ENCODE results near the gene SLC41A3. TPM values are rescaled to one million over a fixed set of nuclear protein-coding genes. Genes with fewer than 3 reads are reported as not detected.

Gene SLC41A3
- total RNA-seq, 4 donors from 2014 or later = 22.7 to 41.5 (median 29.1) TPM

DNA sequence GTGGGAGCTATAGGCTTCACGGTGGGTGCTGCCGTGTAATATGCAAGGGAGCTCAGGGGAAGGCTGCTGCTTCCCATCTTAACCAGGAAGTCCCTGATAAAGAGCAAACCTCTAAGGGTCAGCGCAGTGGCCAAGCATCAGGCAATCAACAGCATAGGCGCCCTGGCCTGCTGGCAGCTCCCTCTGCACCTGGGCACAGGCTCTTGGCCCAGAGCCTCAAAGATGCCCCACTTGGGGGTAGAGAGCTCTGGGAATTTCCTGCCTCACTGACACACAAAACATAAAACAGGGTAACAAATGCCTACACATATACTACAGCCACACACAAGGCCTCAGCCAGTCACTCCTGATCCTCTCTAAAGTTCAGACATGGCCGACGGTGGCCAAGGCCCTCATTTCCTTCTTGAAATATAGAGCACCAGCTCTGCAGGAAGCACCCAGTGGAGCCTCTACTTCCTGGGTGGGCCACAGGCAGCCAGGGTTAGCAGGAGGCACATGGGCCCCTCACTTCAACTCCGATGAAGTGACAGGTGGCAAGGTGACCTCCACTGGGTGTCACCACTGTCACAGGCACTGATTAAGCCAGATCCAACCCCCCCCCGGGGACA lies 20.5 kb downstream of the SLC41A3 start:
- in situ Hi-C loops (cut with MboI; ENCODE audit: low pct_ligation_motif_present in 1 of 4, low pct_unique_long_range_greater_than_20kb in 1 of 4, low sequenced_read_pairs in 3 of 4) = no loop called here
- Histone ChIP-seq H3K27ac (no peak overlapping the region), H3K9me3 (no peaks in the 10 kb centered on the region), H3K27me3 (no peaks in the 10 kb centered on the region), H3K4me3 (no peak overlapping the region), H3K36me3 (no peaks in the 10 kb centered on the region), H3K4me1 (no peaks in the 10 kb centered on the region)
- intact Hi-C loops (cut with DNase I; ENCODE audit: low total_unique reads) = no loop called here
- WGBS, 2 donors (ENCODE audit: low coverage in 1 of 2) = 63 to 90% methylated on average over 2 to 8 of the region's 8 CpGs
- no peak for TF ChIP-seq POLR2A (IDR thresholded peaks at IDR 0.05)
- TF ChIP-seq, protein P1, sequence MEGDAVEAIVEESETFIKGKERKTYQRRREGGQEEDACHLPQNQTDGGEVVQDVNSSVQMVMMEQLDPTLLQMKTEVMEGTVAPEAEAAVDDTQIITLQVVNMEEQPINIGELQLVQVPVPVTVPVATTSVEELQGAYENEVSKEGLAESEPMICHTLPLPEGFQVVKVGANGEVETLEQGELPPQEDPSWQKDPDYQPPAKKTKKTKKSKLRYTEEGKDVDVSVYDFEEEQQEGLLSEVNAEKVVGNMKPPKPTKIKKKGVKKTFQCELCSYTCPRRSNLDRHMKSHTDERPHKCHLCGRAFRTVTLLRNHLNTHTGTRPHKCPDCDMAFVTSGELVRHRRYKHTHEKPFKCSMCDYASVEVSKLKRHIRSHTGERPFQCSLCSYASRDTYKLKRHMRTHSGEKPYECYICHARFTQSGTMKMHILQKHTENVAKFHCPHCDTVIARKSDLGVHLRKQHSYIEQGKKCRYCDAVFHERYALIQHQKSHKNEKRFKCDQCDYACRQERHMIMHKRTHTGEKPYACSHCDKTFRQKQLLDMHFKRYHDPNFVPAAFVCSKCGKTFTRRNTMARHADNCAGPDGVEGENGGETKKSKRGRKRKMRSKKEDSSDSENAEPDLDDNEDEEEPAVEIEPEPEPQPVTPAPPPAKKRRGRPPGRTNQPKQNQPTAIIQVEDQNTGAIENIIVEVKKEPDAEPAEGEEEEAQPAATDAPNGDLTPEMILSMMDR (IDR thresholded peaks at IDR 0.05) = no peak
- no peak for TF ChIP-seq EP300 (IDR thresholded peaks at IDR 0.05; ENCODE audit: low read depth)
- no peak for TF ChIP-seq POLR2AphosphoS5 (IDR thresholded peaks at IDR 0.05)
- no peak for DNase-seq

DNA sequence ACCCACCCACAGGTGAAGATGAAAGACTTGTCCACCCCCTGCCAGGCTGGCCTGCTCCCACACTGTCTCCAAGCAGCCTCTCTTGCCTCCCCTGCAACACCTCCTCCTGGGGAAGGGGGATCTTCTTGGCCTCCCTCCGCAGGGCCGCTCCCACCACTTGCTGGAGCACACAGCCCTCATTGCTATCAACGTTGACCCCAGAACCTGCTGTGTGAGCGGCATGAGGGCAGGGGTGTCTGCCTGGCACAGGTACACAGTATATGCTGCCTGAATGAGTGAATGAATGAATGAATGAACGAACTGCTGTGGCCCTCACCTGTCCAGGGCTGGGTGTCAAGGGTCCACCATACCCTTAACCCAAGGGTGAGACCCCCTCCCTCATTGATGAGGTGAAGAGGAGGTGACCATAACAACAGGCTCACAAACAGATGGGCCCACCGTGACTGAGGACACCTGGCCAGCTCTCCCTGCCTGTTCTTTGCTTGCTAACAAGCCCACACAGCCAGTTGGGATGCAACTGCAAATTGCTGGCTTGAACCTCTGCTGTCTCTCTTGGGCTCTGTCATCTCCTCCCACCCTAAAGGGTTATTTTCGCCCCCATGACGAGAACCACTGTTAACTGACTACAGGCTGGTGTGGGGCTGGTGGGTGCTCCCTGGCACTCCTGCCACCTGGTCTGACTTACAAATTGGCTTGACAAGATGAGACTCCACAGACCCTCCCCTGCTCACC lies 22.5 kb downstream of the SLC41A3 start:
- DNase-seq = no peak
- intact Hi-C loops (cut with DNase I; ENCODE audit: low total_unique reads) = no loop called here
- Histone ChIP-seq H3K27ac (no peak overlapping the region), H3K36me3 (no peaks in the 10 kb centered on the region), H3K4me3 (no peak overlapping the region), H3K9me3 (no peaks in the 10 kb centered on the region), H3K4me1 (no peaks in the 10 kb centered on the region), H3K27me3 (no peaks in the 10 kb centered on the region)
- WGBS, 2 donors (ENCODE audit: low coverage in 1 of 2) = 84% methylated on average over 8 of the region's 8 CpGs; no CpG with 5 or more reads in 1 of the 2 donors
- no peak for TF ChIP-seq POLR2A (IDR thresholded peaks at IDR 0.05)
- no peak for TF ChIP-seq POLR2AphosphoS5 (IDR thresholded peaks at IDR 0.05)
- TF ChIP-seq, protein P1 (IDR thresholded peaks at IDR 0.05) = no peak
- no peak for TF ChIP-seq EP300 (IDR thresholded peaks at IDR 0.05; ENCODE audit: low read depth)
- in situ Hi-C loops (cut with MboI; ENCODE audit: low pct_ligation_motif_present in 1 of 4, low pct_unique_long_range_greater_than_20kb in 1 of 4, low sequenced_read_pairs in 3 of 4) = no loop called here

DNA sequence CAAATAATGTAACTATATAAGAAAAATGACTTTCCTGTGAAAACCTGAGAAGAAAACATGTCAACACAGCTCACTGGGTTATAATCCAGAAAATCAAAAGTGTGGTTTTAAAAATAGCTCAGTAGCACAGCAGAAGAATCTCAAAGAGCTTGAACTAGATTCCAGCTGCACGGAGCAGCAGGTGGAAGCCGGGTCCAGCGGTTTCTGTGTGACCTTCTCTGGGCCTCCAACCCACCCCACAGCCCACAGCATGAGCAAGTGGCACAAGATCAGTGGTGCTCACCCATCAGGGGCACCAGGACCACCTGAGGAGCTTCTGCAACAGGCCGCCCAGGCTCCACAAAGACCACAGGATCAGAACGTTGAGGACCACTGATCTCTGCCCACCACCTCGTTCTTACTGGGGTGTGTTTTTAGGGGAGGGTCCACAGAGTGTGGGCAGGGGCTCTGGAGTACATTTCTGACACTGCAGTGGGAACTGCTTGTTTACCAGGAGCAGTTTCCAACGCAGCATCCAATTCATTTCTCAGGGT lies 23.2 kb downstream of the SLC41A3 start:
- H3K4me1 ChIP-seq = no peaks in the 10 kb centered on the region
- intact Hi-C loops (cut with DNase I; ENCODE audit: low total_unique reads) = no loop called here
- no peak overlapping the region for H3K4me3 ChIP-seq
- H3K36me3 ChIP-seq = no peaks in the 10 kb centered on the region
- no peaks in the 10 kb centered on the region for H3K27me3 ChIP-seq
- TF ChIP-seq POLR2AphosphoS5 (IDR thresholded peaks at IDR 0.05) (no peak), EP300 (IDR thresholded peaks at IDR 0.05; ENCODE audit: low read depth) (no peak), POLR2A (IDR thresholded peaks at IDR 0.05) (no peak)
- TF ChIP-seq, protein P1 (IDR thresholded peaks at IDR 0.05) = no peak
- no peak for DNase-seq
- H3K27ac ChIP-seq = no peak overlapping the region
- no peaks in the 10 kb centered on the region for H3K9me3 ChIP-seq
- 93 to 100% methylated on average over 3 to 7 of the region's 7 CpGs for WGBS, 2 donors (ENCODE audit: low coverage in 1 of 2)
- in situ Hi-C loops (cut with MboI; ENCODE audit: low pct_ligation_motif_present in 1 of 4, low pct_unique_long_range_greater_than_20kb in 1 of 4, low sequenced_read_pairs in 3 of 4) = no loop called here

DNA sequence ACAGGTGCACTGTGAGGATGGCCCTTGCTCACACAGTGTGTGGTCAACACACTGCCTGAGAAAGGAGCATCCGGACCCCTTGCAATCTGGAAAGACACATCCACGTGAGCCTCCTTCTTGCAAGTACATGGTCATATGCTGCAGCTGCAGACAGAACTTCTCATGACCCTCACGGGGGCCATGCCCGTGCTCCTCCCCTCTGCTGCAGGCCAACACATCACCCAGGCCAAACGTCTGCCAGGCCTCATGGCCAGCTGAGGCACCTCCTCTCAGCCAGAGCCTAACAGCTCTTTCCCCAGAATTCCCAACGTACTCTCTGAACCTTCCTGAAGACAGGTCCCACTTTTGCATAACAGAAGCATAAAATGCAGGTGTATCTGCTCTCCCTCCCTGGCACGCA lies 25.3 kb downstream of the SLC41A3 start:
- TF ChIP-seq EP300 (IDR thresholded peaks at IDR 0.05; ENCODE audit: low read depth) = no peak
- TF ChIP-seq POLR2A (IDR thresholded peaks at IDR 0.05) = no peak
- TF ChIP-seq POLR2AphosphoS5 (IDR thresholded peaks at IDR 0.05) = no peak
- TF ChIP-seq, protein P1 (IDR thresholded peaks at IDR 0.05) = no peak
- H3K27me3 ChIP-seq = no peaks in the 10 kb centered on the region
- H3K4me3 ChIP-seq = no peak overlapping the region
- DNase-seq = no peak
- intact Hi-C loops (cut with DNase I; ENCODE audit: low total_unique reads) (no loop called here), in situ Hi-C loops (cut with MboI; ENCODE audit: low pct_ligation_motif_present in 1 of 4, low pct_unique_long_range_greater_than_20kb in 1 of 4, low sequenced_read_pairs in 3 of 4) (no loop called here)
- 75% methylated on average over 7 of the region's 7 CpGs; no CpG with 5 or more reads in 1 of the 2 donors for WGBS, 2 donors (ENCODE audit: low coverage in 1 of 2)
- no peaks in the 10 kb centered on the region for H3K9me3 ChIP-seq
- H3K4me1 ChIP-seq = no peaks in the 10 kb centered on the region
- H3K36me3 ChIP-seq = no peaks in the 10 kb centered on the region
- no peak overlapping the region for H3K27ac ChIP-seq

All from transverse colon (tissue), 4 donors.